ENCODE data around the gene DLX1.

DLX1 gene

DNA sequence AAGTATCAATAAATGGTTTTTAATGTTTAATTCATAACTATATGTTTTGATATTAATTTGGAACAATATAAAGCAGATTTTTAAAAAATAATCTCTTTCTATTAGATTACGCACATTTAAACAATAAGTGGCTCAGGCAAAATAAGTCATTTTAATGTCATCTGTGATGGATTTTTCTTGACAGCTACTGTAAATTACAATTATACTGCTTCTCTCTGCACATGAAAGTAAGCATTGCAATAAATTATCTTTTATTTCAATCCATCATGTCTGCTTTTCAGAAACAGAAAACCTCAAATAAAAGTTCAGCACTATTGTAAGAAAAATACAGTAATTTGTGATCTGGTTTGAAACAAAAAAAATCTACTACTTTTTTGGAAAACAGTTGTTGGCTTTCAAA lies 11.1 kb upstream of the DLX1 start:
- no peaks in the 10 kb centered on the region for H3K9me3 ChIP-seq (ENCODE audit: control insufficient read depth, insufficient read depth, low read length)
- no peaks in the 10 kb centered on the region for H3K27me3 ChIP-seq (ENCODE audit: control insufficient read depth, low read length)
- H4K20me1 ChIP-seq (ENCODE audit: control insufficient read depth, insufficient read depth, low read depth, low read length) = no peaks in the 10 kb centered on the region
- no peaks in the 10 kb centered on the region for H3K79me2 ChIP-seq (ENCODE audit: control insufficient read depth, low read length)
- H3K4me2 ChIP-seq (ENCODE audit: low read length) = no peak overlapping the region
- no peaks in the 10 kb centered on the region for H3F3A ChIP-seq (ENCODE audit: control insufficient read depth, insufficient read depth)
- H3K36me3 ChIP-seq (ENCODE audit: control insufficient read depth, low read length) = no peaks in the 10 kb centered on the region
- no peaks in the 10 kb centered on the region for H3K4me1 ChIP-seq (ENCODE audit: control insufficient read depth, low read length)
- H3K4me3 ChIP-seq (ENCODE audit: low read length) = no peak overlapping the region
- H3K27ac ChIP-seq (ENCODE audit: low read depth, low read length) = no peak overlapping the region
- no peak for TF ChIP-seq EZH2phosphoT487 (IDR thresholded peaks at IDR 0.05; ENCODE audit: borderline replicate concordance, low read length)
- TF ChIP-seq, protein P1, sequence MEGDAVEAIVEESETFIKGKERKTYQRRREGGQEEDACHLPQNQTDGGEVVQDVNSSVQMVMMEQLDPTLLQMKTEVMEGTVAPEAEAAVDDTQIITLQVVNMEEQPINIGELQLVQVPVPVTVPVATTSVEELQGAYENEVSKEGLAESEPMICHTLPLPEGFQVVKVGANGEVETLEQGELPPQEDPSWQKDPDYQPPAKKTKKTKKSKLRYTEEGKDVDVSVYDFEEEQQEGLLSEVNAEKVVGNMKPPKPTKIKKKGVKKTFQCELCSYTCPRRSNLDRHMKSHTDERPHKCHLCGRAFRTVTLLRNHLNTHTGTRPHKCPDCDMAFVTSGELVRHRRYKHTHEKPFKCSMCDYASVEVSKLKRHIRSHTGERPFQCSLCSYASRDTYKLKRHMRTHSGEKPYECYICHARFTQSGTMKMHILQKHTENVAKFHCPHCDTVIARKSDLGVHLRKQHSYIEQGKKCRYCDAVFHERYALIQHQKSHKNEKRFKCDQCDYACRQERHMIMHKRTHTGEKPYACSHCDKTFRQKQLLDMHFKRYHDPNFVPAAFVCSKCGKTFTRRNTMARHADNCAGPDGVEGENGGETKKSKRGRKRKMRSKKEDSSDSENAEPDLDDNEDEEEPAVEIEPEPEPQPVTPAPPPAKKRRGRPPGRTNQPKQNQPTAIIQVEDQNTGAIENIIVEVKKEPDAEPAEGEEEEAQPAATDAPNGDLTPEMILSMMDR (IDR thresholded peaks at IDR 0.05; ENCODE audit: low read depth, low read length, poor library complexity, severe bottlenecking) = no peak
- H3K9me2 ChIP-seq (replicated peaks; ENCODE audit: control insufficient read depth, low read length) = no peaks in the 10 kb centered on the region

DNA sequence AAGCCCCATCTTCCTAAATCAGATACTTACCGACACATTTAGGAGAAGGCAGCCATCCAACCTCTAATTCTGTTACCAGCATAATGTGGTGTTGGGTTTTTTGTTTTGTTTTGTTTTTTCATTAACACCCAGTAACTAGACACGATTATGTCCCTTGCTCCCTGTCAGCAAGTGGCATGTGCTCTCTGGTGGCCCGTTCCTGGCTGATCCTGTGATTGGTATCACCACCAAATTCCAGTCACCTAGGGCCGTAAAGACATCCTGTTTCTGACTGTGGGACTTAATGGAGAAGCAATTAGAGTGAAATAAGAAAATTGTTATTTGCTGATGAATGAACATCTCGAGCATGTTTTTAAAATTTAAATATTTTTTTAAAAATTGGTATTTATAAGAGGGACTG lies 5.9 kb upstream of the DLX1 start:
- H3K36me3 ChIP-seq (ENCODE audit: control insufficient read depth, low read length) = no peaks in the 10 kb centered on the region
- H3F3A ChIP-seq (ENCODE audit: control insufficient read depth, insufficient read depth) = no peaks in the 10 kb centered on the region
- TF ChIP-seq, protein P1 (IDR thresholded peaks at IDR 0.05; ENCODE audit: low read depth, low read length, poor library complexity, severe bottlenecking) = no peak
- no peak for TF ChIP-seq EZH2phosphoT487 (IDR thresholded peaks at IDR 0.05; ENCODE audit: borderline replicate concordance, low read length)
- H3K9me3 ChIP-seq (ENCODE audit: control insufficient read depth, insufficient read depth, low read length) = no peaks in the 10 kb centered on the region
- peaks cover 21% of the 10 kb centered on the region for H3K4me1 ChIP-seq (ENCODE audit: control insufficient read depth, low read length)
- no peak overlapping the region for H3K4me2 ChIP-seq (ENCODE audit: low read length)
- H3K9me2 ChIP-seq (replicated peaks; ENCODE audit: control insufficient read depth, low read length) = no peaks in the 10 kb centered on the region
- H3K4me3 ChIP-seq (ENCODE audit: low read length) = no peak overlapping the region
- no peak overlapping the region for H3K27ac ChIP-seq (ENCODE audit: low read depth, low read length)
- no peaks in the 10 kb centered on the region for H3K79me2 ChIP-seq (ENCODE audit: control insufficient read depth, low read length)
- H3K27me3 ChIP-seq (ENCODE audit: control insufficient read depth, low read length) = peaks cover 32% of the 10 kb centered on the region
- H4K20me1 ChIP-seq (ENCODE audit: control insufficient read depth, insufficient read depth, low read depth, low read length) = no peaks in the 10 kb centered on the region

DNA sequence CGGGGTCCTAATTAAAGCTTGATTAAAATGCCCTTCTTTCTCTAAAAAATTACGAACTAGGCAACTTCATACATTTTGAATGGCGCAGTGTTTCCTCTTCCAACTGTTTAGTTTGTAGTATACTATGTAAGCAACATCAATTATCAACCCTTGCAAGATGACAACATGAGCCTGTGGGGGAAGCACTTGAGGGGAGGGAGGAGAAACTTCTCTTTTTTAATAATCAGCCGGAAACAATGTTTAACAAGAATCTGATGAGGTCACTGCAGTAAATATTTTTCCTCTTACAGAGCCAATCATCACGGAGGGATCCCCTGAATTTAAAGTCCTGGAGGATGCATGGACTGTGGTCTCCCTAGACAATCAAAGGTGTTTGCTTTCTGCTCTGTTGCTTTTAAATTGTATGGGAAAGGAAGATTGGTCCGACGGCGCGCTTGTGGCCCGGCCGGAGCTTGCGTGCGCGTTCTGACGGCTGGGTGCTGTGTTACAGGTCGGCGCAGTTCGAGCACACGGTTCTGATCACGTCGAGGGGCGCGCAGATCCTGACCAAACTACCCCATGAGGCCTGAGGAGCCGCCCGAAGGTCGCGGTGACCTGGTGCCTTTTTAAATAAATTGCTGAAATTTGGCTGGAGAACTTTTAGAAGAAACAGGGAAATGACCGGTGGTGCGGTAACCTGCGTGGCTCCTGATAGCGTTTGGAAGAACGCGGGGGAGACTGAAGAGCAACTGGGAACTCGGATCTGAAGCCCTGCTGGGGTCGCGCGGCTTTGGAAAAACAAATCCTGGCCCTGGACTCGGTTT lies 5.3 kb upstream of the DLX1 start:
- peaks cover 25% of the 10 kb centered on the region for H3K4me1 ChIP-seq (ENCODE audit: control insufficient read depth, low read length)
- no peak for TF ChIP-seq EZH2phosphoT487 (IDR thresholded peaks at IDR 0.05; ENCODE audit: borderline replicate concordance, low read length)
- TF ChIP-seq, protein P1 (IDR thresholded peaks at IDR 0.05; ENCODE audit: low read depth, low read length, poor library complexity, severe bottlenecking) = no peak
- no peaks in the 10 kb centered on the region for H3K36me3 ChIP-seq (ENCODE audit: control insufficient read depth, low read length)
- no peak overlapping the region for H3K4me3 ChIP-seq (ENCODE audit: low read length)
- H3K27me3 ChIP-seq (ENCODE audit: control insufficient read depth, low read length) = peaks cover 37% of the 10 kb centered on the region
- no peaks in the 10 kb centered on the region for H3K79me2 ChIP-seq (ENCODE audit: control insufficient read depth, low read length)
- H3K9me2 ChIP-seq (replicated peaks; ENCODE audit: control insufficient read depth, low read length) = no peaks in the 10 kb centered on the region
- H3F3A ChIP-seq (ENCODE audit: control insufficient read depth, insufficient read depth) = no peaks in the 10 kb centered on the region
- no peaks in the 10 kb centered on the region for H3K9me3 ChIP-seq (ENCODE audit: control insufficient read depth, insufficient read depth, low read length)
- no peaks in the 10 kb centered on the region for H4K20me1 ChIP-seq (ENCODE audit: control insufficient read depth, insufficient read depth, low read depth, low read length)
- H3K27ac ChIP-seq (ENCODE audit: low read depth, low read length) = no peak overlapping the region
- H3K4me2 ChIP-seq (ENCODE audit: low read length) = no peak overlapping the region

Data from DOHH2 (cell line).